DND-41 (cell line): ENCODE data around the gene GPR50.

Experiments
- ATAC-seq: fragments of 200-7000 bp; cut with Tn5 transposase; 3 replicates; pipeline ENCODE4 v1.9.1; 2021; ENCODE audit warnings: low read depth; ENCODE audit not compliant: insufficient read depth
- DNase-seq: peaks from one replicate; pipeline ENCODE4 v3.0.0-alpha.2; 2020
- H2AFZ ChIP-seq: 2 replicates; pipeline ENCODE4 v1.6.0; 2012; ENCODE audit warnings: low read depth, low read length
- H3K27ac ChIP-seq: 2 replicates; pipeline ENCODE4 v1.5.1; 2012; ENCODE audit warnings: low read length, inconsistent platforms
- H3K27me3 ChIP-seq: fragments of 200-600 bp; sonication (generic); 2 replicates; pipeline ENCODE4 v1.6.0; 2012; ENCODE audit warnings: low read length, mild to moderate bottlenecking, inconsistent platforms; ENCODE audit not compliant: insufficient read depth, poor library complexity
- H3K36me3 ChIP-seq: 2 replicates; pipeline ENCODE4 v1.5.1; 2012; ENCODE audit warnings: low read length, inconsistent platforms; ENCODE audit not compliant: insufficient read depth
- H3K4me1 ChIP-seq: 2 replicates; pipeline ENCODE4 v1.5.1; 2012; ENCODE audit warnings: mild to moderate bottlenecking, low read length; ENCODE audit not compliant: insufficient read depth
- H3K4me2 ChIP-seq: 2 replicates; pipeline ENCODE4 v1.6.0; 2012; ENCODE audit warnings: mild to moderate bottlenecking, moderate library complexity, low read length, inconsistent platforms; ENCODE audit not compliant: insufficient read depth
- H3K4me3 ChIP-seq, 2 experiments: fragments of 200-600 bp in 1 of 2; shearing (Covaris generic) in 1 of 2; 2 replicates each; pipeline ENCODE4 v1.5.1; 2012 to 2016; ENCODE audit warnings: inconsistent platforms in 2 of 2, low read length in 2 of 2, mild to moderate bottlenecking in 2 of 2, low read depth in 1 of 2, moderate library complexity in 1 of 2
- H3K79me2 ChIP-seq: 2 replicates; pipeline ENCODE4 v1.6.0; 2012; ENCODE audit warnings: low read length, inconsistent platforms; ENCODE audit not compliant: insufficient read depth
- H3K9ac ChIP-seq: 2 replicates; pipeline ENCODE4 v1.6.0; 2012; ENCODE audit warnings: low read depth, mild to moderate bottlenecking, inconsistent platforms, low read length, moderate library complexity
- H3K9me3 ChIP-seq: 2 replicates; pipeline ENCODE4 v1.5.1; 2012; ENCODE audit warnings: low read length, moderate library complexity, mild to moderate bottlenecking, inconsistent platforms; ENCODE audit not compliant: insufficient read depth, severe bottlenecking
- H4K20me1 ChIP-seq: 2 replicates; pipeline ENCODE4 v1.6.0; 2012; ENCODE audit warnings: low read length; ENCODE audit not compliant: insufficient read depth
- CTCF ChIP-seq: IDR thresholded peaks from 2 replicates; pipeline ENCODE4 v1.5.1; 2012; ENCODE audit warnings: borderline replicate concordance, low read length, moderate library complexity, mild to moderate bottlenecking; ENCODE audit not compliant: poor library complexity, severe bottlenecking; ENCODE audit errors: extremely low read depth
- EZH2 ChIP-seq: IDR thresholded peaks from 3 replicates; pipeline ENCODE4 v1.6.1; 2012; ENCODE audit warnings: borderline replicate concordance, low read depth, mild to moderate bottlenecking, moderate library complexity, low read length, inconsistent platforms; ENCODE audit not compliant: severe bottlenecking

The GPR50 gene

GRCh38 chrX:151181088-151181487 is 4.7 kb downstream of the GPR50 start:
- H3K9me3 ChIP-seq = no peaks in the 10 kb centered on the region
- H3K36me3 ChIP-seq = no peaks in the 10 kb centered on the region
- DNase-seq = no peak
- H3K27me3 ChIP-seq = no peaks in the 10 kb centered on the region
- no peak overlapping the region for H3K4me2 ChIP-seq
- no peaks in the 10 kb centered on the region for H4K20me1 ChIP-seq
- H3K4me1 ChIP-seq = no peaks in the 10 kb centered on the region
- ATAC-seq = no peak
- H2AFZ ChIP-seq = no peak overlapping the region
- TF ChIP-seq CTCF (no peak), EZH2 (no peak)
- H3K4me3 ChIP-seq = no peak overlapping the region
- no peaks in the 10 kb centered on the region for H3K79me2 ChIP-seq
- no peak overlapping the region for H3K27ac ChIP-seq
- H3K9ac ChIP-seq = no peak overlapping the region

GRCh38 chrX:151183233-151183753 is 6.9 kb downstream of the GPR50 start:
- Histone ChIP-seq H3K4me3 (no peak overlapping the region), H3K4me1 (no peaks in the 10 kb centered on the region), H3K9me3 (no peaks in the 10 kb centered on the region), H3K4me2 (no peak overlapping the region), H3K79me2 (no peaks in the 10 kb centered on the region), H4K20me1 (no peaks in the 10 kb centered on the region), H3K27me3 (no peaks in the 10 kb centered on the region), H2AFZ (no peak overlapping the region), H3K36me3 (no peaks in the 10 kb centered on the region), H3K27ac (no peak overlapping the region), H3K9ac (no peak overlapping the region)
- no peak for ATAC-seq
- no peak for DNase-seq
- TF ChIP-seq CTCF (no peak), EZH2 (no peak)

- Histone ChIP-seq H3K9me3 (no peaks in the 10 kb centered on the region), H3K27me3 (no peaks in the 10 kb centered on the region), H2AFZ (no peak overlapping the region), H3K4me2 (no peak overlapping the region), H3K4me3 (no peak overlapping the region), H4K20me1 (no peaks in the 10 kb centered on the region), H3K27ac (no peak overlapping the region), H3K79me2 (no peaks in the 10 kb centered on the region), H3K4me1 (no peaks in the 10 kb centered on the region), H3K36me3 (no peaks in the 10 kb centered on the region), H3K9ac (no peak overlapping the region)
- DNase-seq (no peak), ATAC-seq (no peak)
- TF ChIP-seq CTCF = no peak
- no peak for TF ChIP-seq EZH2
Observed at GRCh38 chrX:151183912-151184565, 7.7 kb downstream of the GPR50 start.
